Measurements from ENCODE around the gene PPP2R2B. TPM values are rescaled to one million over a fixed set of nuclear protein-coding genes. Genes with fewer than 3 reads are reported as not detected.

The PPP2R2B gene
- total RNA-seq, 2 donors from 2014 or later, result 9.5 to 29.8 TPM

- DNase-seq (ENCODE audit: low spot score), result no peak
These were observed 12.3 kb downstream of the PPP2R2B start for GRCh38 chr5:146866263-146866662.

GRCh38 chr5:146862641-146863040 lies 15.9 kb downstream of the PPP2R2B start:
- no peak overlapping the region for H3K27ac ChIP-seq
- no peaks in the 10 kb centered on the region for H3K27me3 ChIP-seq (replicated peaks; ENCODE audit: insufficient read depth)
- no peak overlapping the region for H3K4me3 ChIP-seq
- TF ChIP-seq CTCF (IDR thresholded peaks at IDR 0.05), result no peak
- ATAC-seq (ENCODE audit: insufficient number of reproducible peaks, low FRiP score, low read depth), result no peak
- H3K36me3 ChIP-seq, result no peaks in the 10 kb centered on the region
- no peak for DNase-seq (ENCODE audit: low spot score)
- peaks cover 3 to 7% of the 10 kb centered on the region in 2 donors for H3K4me1 ChIP-seq (ENCODE audit: control insufficient read depth in 1 of 2, low read depth in 2 of 2)
- H3K9me3 ChIP-seq, result no peaks in the 10 kb centered on the region

More at GRCh38 chr5:146866263-146866662, 12.3 kb downstream of the PPP2R2B start:
- Histone ChIP-seq H3K4me1 (ENCODE audit: control insufficient read depth in 1 of 2, low read depth in 2 of 2) (peaks cover 10 to 20% of the 10 kb centered on the region in 2 donors), H3K27ac (no peak overlapping the region), H3K9me3 (no peaks in the 10 kb centered on the region), H3K36me3 (no peaks in the 10 kb centered on the region), H3K27me3 (replicated peaks; ENCODE audit: insufficient read depth) (no peaks in the 10 kb centered on the region), H3K4me3 (no peak overlapping the region)
- ATAC-seq (ENCODE audit: insufficient number of reproducible peaks, low FRiP score, low read depth), result no peak
- TF ChIP-seq CTCF (IDR thresholded peaks at IDR 0.05), result no peak

GRCh38 chr5:146860213-146860893 lies 18.2 kb downstream of the PPP2R2B start:
- no peaks in the 10 kb centered on the region for H3K9me3 ChIP-seq
- H3K4me1 ChIP-seq (ENCODE audit: control insufficient read depth in 1 of 2, low read depth in 2 of 2), result peaks cover 3 to 4% of the 10 kb centered on the region in 2 donors
- no peak overlapping the region for H3K27ac ChIP-seq
- no peaks in the 10 kb centered on the region for H3K36me3 ChIP-seq
- ATAC-seq (ENCODE audit: insufficient number of reproducible peaks, low FRiP score, low read depth) (no peak), DNase-seq (ENCODE audit: low spot score) (no peak)
- TF ChIP-seq CTCF (IDR thresholded peaks at IDR 0.05), result no peak
- no peaks in the 10 kb centered on the region for H3K27me3 ChIP-seq (replicated peaks; ENCODE audit: insufficient read depth)
- H3K4me3 ChIP-seq, result no peak overlapping the region

- H3K27ac ChIP-seq, result no peak overlapping the region
- no peaks in the 10 kb centered on the region for H3K27me3 ChIP-seq (replicated peaks; ENCODE audit: insufficient read depth)
- H3K36me3 ChIP-seq, result no peaks in the 10 kb centered on the region
- no peak overlapping the region for H3K4me3 ChIP-seq
- no peaks in the 10 kb centered on the region for H3K4me1 ChIP-seq (ENCODE audit: control insufficient read depth in 1 of 2, low read depth in 2 of 2)
- H3K9me3 ChIP-seq, result no peaks in the 10 kb centered on the region
- no peak for DNase-seq (ENCODE audit: low spot score)
- no peak for TF ChIP-seq CTCF (IDR thresholded peaks at IDR 0.05)
- ATAC-seq (ENCODE audit: insufficient number of reproducible peaks, low FRiP score, low read depth), result no peak
These were observed 26.5 kb downstream of the PPP2R2B start for GRCh38 chr5:146852089-146852488.

GRCh38 chr5:146851133-146851532 lies 27.4 kb downstream of the PPP2R2B start:
- no peak for TF ChIP-seq CTCF (IDR thresholded peaks at IDR 0.05)
- no peak for ATAC-seq (ENCODE audit: insufficient number of reproducible peaks, low FRiP score, low read depth)

More at GRCh38 chr5:146851133-146851532, 27.4 kb downstream of the PPP2R2B start:
- no peak for DNase-seq (ENCODE audit: low spot score)
- H3K9me3 ChIP-seq, result no peaks in the 10 kb centered on the region
- H3K36me3 ChIP-seq, result no peaks in the 10 kb centered on the region
- H3K4me3 ChIP-seq, result no peak overlapping the region
- H3K27me3 ChIP-seq (replicated peaks; ENCODE audit: insufficient read depth), result no peaks in the 10 kb centered on the region
- H3K4me1 ChIP-seq (ENCODE audit: control insufficient read depth in 1 of 2, low read depth in 2 of 2), result no peaks in the 10 kb centered on the region
- no peak overlapping the region for H3K27ac ChIP-seq

Data from thoracic aorta (tissue), 2 donors.